ENCODE results near the gene CC2D1A.

CC2D1A gene

GRCh38 chr19:13937479-13938300, 31.7 kb downstream of the CC2D1A start:
- no peak for DNase-seq (ENCODE audit: low read depth, low spot score)

GRCh38 chr19:13938301-13939064, 32.5 kb downstream of the CC2D1A start, which contains the start of gene PODNL1:
Gene PODNL1, minus strand, starts transcription at chr19:13938417. Its CDS starts 236 bp downstream, at chr19:13938181.
- no peak for DNase-seq (ENCODE audit: low read depth, low spot score)

- DNase-seq (ENCODE audit: low read depth, low spot score), result no peak
Measured at GRCh38 chr19:13942023-13942684, 36.2 kb downstream of the CC2D1A start.

- DNase-seq (ENCODE audit: low read depth, low spot score), result no peak
Measured at GRCh38 chr19:13946414-13946813, 40.4 kb downstream of the CC2D1A start.

- DNase-seq (ENCODE audit: low read depth, low spot score), result no peak
Measured at GRCh38 chr19:13951043-13951442, 45.0 kb downstream of the CC2D1A start.

- no peak for DNase-seq (ENCODE audit: low read depth, low spot score)
Measured at GRCh38 chr19:13951799-13952153, 45.8 kb downstream of the CC2D1A start.

- DNase-seq (ENCODE audit: low read depth, low spot score), result peak; percentile 99
Measured at GRCh38 chr19:13952154-13952930, 46.3 kb downstream of the CC2D1A start, which contains the start of gene DCAF15. Gene DCAF15, plus strand, starts transcription at chr19:13952509. Its CDS starts 4 bp downstream, at chr19:13952513.

- no peak for DNase-seq (ENCODE audit: low read depth, low spot score)
Measured at GRCh38 chr19:13952931-13953531, 47.0 kb downstream of the CC2D1A start.

GRCh38 chr19:13954185-13954584, 48.2 kb downstream of the CC2D1A start:
- DNase-seq (ENCODE audit: low read depth, low spot score), result no peak

GRCh38 chr19:13955662-13956364, 49.8 kb downstream of the CC2D1A start:
- no peak for DNase-seq (ENCODE audit: low read depth, low spot score)

GRCh38 chr19:13956365-13956744, 50.4 kb downstream of the CC2D1A start:
- no peak for DNase-seq (ENCODE audit: low read depth, low spot score)

GRCh38 chr19:13957051-13957450, 51.0 kb downstream of the CC2D1A start:
- no peak for DNase-seq (ENCODE audit: low read depth, low spot score)

GRCh38 chr19:13958043-13958442, 52.0 kb downstream of the CC2D1A start:
- no peak for DNase-seq (ENCODE audit: low read depth, low spot score)

- no peak for DNase-seq (ENCODE audit: low read depth, low spot score)
Measured at GRCh38 chr19:13959141-13959961, 53.4 kb downstream of the CC2D1A start.

- DNase-seq (ENCODE audit: low read depth, low spot score), result no peak
Measured at GRCh38 chr19:13959962-13960862, 54.2 kb downstream of the CC2D1A start.

- no peak for DNase-seq (ENCODE audit: low read depth, low spot score)
Measured at GRCh38 chr19:13960863-13961784, 55.1 kb downstream of the CC2D1A start.
